DOHH2 (cell line): ENCODE data around the gene KLF9.

Experiments used
- EZH2phosphoT487 ChIP-seq: fragments of 200-600 bp; sonication (generic); IDR thresholded peaks from 2 replicates; pipeline ENCODE4 v1.6.1; 2017; ENCODE audit warnings: borderline replicate concordance, mild to moderate bottlenecking, antibody characterized with exemption, low read length, moderate library complexity, mixed read lengths
- TF ChIP-seq, protein P1 (sequence below): fragments of 200-600 bp; sonication (generic); IDR thresholded peaks from one replicate; pipeline ENCODE4 v1.5.1; 2014; ENCODE audit warnings: antibody characterized with exemption, mild to moderate bottlenecking, low read depth, low read length; ENCODE audit not compliant: poor library complexity, severe bottlenecking

DNA sequence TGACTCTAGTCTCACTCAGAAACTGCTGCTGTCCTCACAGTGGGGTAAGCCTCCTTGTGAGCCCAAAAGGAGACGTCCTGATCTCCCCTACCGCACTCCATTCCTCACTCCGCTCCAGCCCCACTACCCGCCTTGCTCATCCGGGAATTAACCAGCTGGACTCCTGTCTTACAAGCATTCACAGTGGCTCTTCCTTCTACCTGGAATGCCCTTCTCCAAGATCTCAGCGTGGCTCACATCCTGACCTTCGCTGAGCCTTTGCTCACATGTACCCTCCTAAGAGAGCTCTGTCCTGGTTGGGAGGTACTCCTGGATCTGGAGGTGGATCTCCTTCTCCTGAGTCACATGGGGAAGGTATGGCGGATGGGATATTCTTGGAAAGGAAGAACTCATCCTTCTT, 10.7 kb upstream of the KLF9 start:
- TF ChIP-seq, protein P1, sequence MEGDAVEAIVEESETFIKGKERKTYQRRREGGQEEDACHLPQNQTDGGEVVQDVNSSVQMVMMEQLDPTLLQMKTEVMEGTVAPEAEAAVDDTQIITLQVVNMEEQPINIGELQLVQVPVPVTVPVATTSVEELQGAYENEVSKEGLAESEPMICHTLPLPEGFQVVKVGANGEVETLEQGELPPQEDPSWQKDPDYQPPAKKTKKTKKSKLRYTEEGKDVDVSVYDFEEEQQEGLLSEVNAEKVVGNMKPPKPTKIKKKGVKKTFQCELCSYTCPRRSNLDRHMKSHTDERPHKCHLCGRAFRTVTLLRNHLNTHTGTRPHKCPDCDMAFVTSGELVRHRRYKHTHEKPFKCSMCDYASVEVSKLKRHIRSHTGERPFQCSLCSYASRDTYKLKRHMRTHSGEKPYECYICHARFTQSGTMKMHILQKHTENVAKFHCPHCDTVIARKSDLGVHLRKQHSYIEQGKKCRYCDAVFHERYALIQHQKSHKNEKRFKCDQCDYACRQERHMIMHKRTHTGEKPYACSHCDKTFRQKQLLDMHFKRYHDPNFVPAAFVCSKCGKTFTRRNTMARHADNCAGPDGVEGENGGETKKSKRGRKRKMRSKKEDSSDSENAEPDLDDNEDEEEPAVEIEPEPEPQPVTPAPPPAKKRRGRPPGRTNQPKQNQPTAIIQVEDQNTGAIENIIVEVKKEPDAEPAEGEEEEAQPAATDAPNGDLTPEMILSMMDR, result no peak
- no peak for TF ChIP-seq EZH2phosphoT487
